MM.1S (cell line): ENCODE results near the gene EP300.
"Not testable (repeated sequence)": the region's sequence is repeated elsewhere in the genome, so short reads cannot be mapped to it uniquely, and the experiment has no call there.

Source experiments
- DNase-seq: peaks from one replicate; pipeline ENCODE4 v3.0.0-alpha.2; 2015
- H2AFZ ChIP-seq: fragments of 300-600 bp; sonication (generic); 2 replicates; pipeline ENCODE4 v1.6.0; 2016; ENCODE audit warnings: antibody characterized with exemption, low read length
- H3F3A ChIP-seq: fragments of 300-600 bp; sonication (generic); 2 replicates; pipeline ENCODE4 v1.6.1; 2016; ENCODE audit warnings: mild to moderate bottlenecking, antibody characterized with exemption, low read length, moderate library complexity, mixed read lengths; ENCODE audit not compliant: insufficient read depth
- H3K27ac ChIP-seq: fragments of 300-600 bp; sonication (generic); 2 replicates; pipeline ENCODE4 v1.5.1; 2016; ENCODE audit warnings: mild to moderate bottlenecking, low read length
- H3K27me3 ChIP-seq: fragments of 300-600 bp; sonication (generic); replicated peaks from 2 replicates; pipeline ENCODE4 v1.6.0; 2016; ENCODE audit warnings: low read length; ENCODE audit not compliant: insufficient read depth
- H3K36me3 ChIP-seq: fragments of 300-600 bp; sonication (generic); replicated peaks from 2 replicates; pipeline ENCODE4 v1.6.1; 2016; ENCODE audit warnings: mild to moderate bottlenecking, low read length, mixed read lengths; ENCODE audit not compliant: insufficient read depth
- H3K4me1 ChIP-seq: fragments of 300-600 bp; sonication (generic); 2 replicates; pipeline ENCODE4 v1.6.1; 2016; ENCODE audit warnings: low read length, mixed read lengths
- H3K4me2 ChIP-seq: fragments of 300-600 bp; sonication (generic); 2 replicates; pipeline ENCODE4 v1.6.0; 2016; ENCODE audit warnings: low read depth, low read length
- H3K4me3 ChIP-seq: fragments of 300-600 bp; sonication (generic); 2 replicates; pipeline ENCODE4 v1.5.1; 2016; ENCODE audit warnings: low read length, mixed read lengths
- H3K79me2 ChIP-seq: fragments of 300-600 bp; sonication (generic); 2 replicates; pipeline ENCODE4 v1.6.1; 2016; ENCODE audit warnings: mixed run types, low read length, mixed read lengths
- H3K9ac ChIP-seq: fragments of 300-600 bp; sonication (generic); 2 replicates; pipeline ENCODE4 v1.6.1; 2016; ENCODE audit warnings: low read length, mixed read lengths
- H3K9me2 ChIP-seq: fragments of 300-600 bp; sonication (generic); replicated peaks from 2 replicates; pipeline ENCODE4 v1.6.1; 2016; ENCODE audit warnings: mild to moderate bottlenecking, low read length, mixed read lengths; ENCODE audit not compliant: insufficient read depth
- H3K9me3 ChIP-seq: fragments of 300-600 bp; sonication (generic); replicated peaks from 2 replicates; pipeline ENCODE4 v1.6.1; 2016; ENCODE audit warnings: mild to moderate bottlenecking, low read length, mixed read lengths; ENCODE audit not compliant: insufficient read depth
- H4K20me1 ChIP-seq: fragments of 300-600 bp; sonication (generic); 2 replicates; pipeline ENCODE4 v1.6.1; 2016; ENCODE audit warnings: mild to moderate bottlenecking, low read length, moderate library complexity, mixed read lengths; ENCODE audit not compliant: insufficient read depth
- CTCF ChIP-seq: fragments of 300-600 bp; sonication (generic); IDR thresholded peaks from 2 replicates; pipeline ENCODE4 v1.5.1; 2016; ENCODE audit warnings: antibody characterized with exemption, low read length, mixed read lengths
- EZH2 ChIP-seq: fragments of 300-600 bp; sonication (generic); optimal IDR thresholded peaks from 2 replicates; pipeline ENCODE3; 2017; ENCODE audit warnings: low read depth, mild to moderate bottlenecking, antibody characterized with exemption, low read length, mixed read lengths
- EZH2phosphoT487 ChIP-seq: fragments of 300-600 bp; sonication (generic); IDR thresholded peaks from 2 replicates; pipeline ENCODE4 v1.6.1; 2018; ENCODE audit warnings: antibody characterized with exemption, low read length

The EP300 gene

GRCh38 chr22:41096841-41097240 lies 4.4 kb downstream of the EP300 start:
- TF ChIP-seq EZH2 = no peak
- no peak for TF ChIP-seq EZH2phosphoT487
- TF ChIP-seq CTCF = no peak
- 0 out of 2 replicates have a peak, but pooled peaks cover 4% of the 10 kb centered on the region for H3F3A ChIP-seq
- H3K36me3 ChIP-seq = peaks cover 5% of the 10 kb centered on the region; the same call in 1 of the 2 replicates

GRCh38 chr22:41099036-41099435 lies 6.6 kb downstream of the EP300 start:
- Histone ChIP-seq H3F3A (0 out of 2 replicates have a peak, but pooled peaks cover 4% of the 10 kb centered on the region), H3K9me3 (no peaks in the 10 kb centered on the region), H2AFZ (no peak overlapping the region), H3K9me2 (no peaks in the 10 kb centered on the region), H3K79me2 (peaks cover 100% of the 10 kb centered on the region), H4K20me1 (peaks cover 79% of the 10 kb centered on the region), H3K27me3 (no peaks in the 10 kb centered on the region), H3K4me2 (no peak overlapping the region), H3K36me3 (peaks cover 5% of the 10 kb centered on the region; the same call in 1 of the 2 replicates), H3K27ac (no peak overlapping the region), H3K9ac (no peak overlapping the region), H3K4me1 (peaks cover 8% of the 10 kb centered on the region; the same call in 1 of the 2 replicates), H3K4me3 (no peak overlapping the region)
- no peak for DNase-seq
- TF ChIP-seq EZH2phosphoT487 (no peak), CTCF (no peak), EZH2 (no peak)

More at GRCh38 chr22:41096841-41097240, 4.4 kb downstream of the EP300 start:
- no peak for DNase-seq
- H3K4me3 ChIP-seq = no peak overlapping the region
- no peaks in the 10 kb centered on the region for H3K9me2 ChIP-seq
- no peak overlapping the region for H3K9ac ChIP-seq
- peaks cover 96% of the 10 kb centered on the region for H3K79me2 ChIP-seq
- H3K4me2 ChIP-seq = no peak overlapping the region; the same call in 1 of the 2 replicates
- no peak overlapping the region for H3K27ac ChIP-seq
- H3K27me3 ChIP-seq = no peaks in the 10 kb centered on the region
- H2AFZ ChIP-seq = no peak overlapping the region
- peaks cover 67% of the 10 kb centered on the region for H4K20me1 ChIP-seq
- H3K9me3 ChIP-seq = no peaks in the 10 kb centered on the region
- peaks cover 8% of the 10 kb centered on the region; the same call in 1 of the 2 replicates for H3K4me1 ChIP-seq

- peaks cover 29% of the 10 kb centered on the region for H4K20me1 ChIP-seq
- TF ChIP-seq EZH2phosphoT487 (no peak), EZH2 (no peak), CTCF (no peak)
- H3K4me3 ChIP-seq = no peak overlapping the region
- 0 out of 2 replicates have a peak, but pooled peaks cover 5% of the 10 kb centered on the region for H3K36me3 ChIP-seq
- no peak overlapping the region for H3K27ac ChIP-seq
- H3F3A ChIP-seq = no peaks in the 10 kb centered on the region
- H3K9me3 ChIP-seq = no peaks in the 10 kb centered on the region
- no peaks in the 10 kb centered on the region for H3K27me3 ChIP-seq
- H3K9me2 ChIP-seq = no peaks in the 10 kb centered on the region
- H2AFZ ChIP-seq = no peak overlapping the region
- peaks cover 98% of the 10 kb centered on the region for H3K79me2 ChIP-seq
- H3K4me2 ChIP-seq = no peak overlapping the region
- no peak overlapping the region for H3K9ac ChIP-seq
- no peaks in the 10 kb centered on the region for H3K4me1 ChIP-seq
- DNase-seq = no peak
Measured at GRCh38 chr22:41106122-41106968, 14.0 kb downstream of the EP300 start.

- H3K9ac ChIP-seq, H3K4me2 ChIP-seq: not testable (repeated sequence)
Measured at GRCh38 chr22:41106969-41107325, 14.6 kb downstream of the EP300 start.

More at GRCh38 chr22:41106969-41107325, 14.6 kb downstream of the EP300 start:
- H4K20me1 ChIP-seq = peaks cover 23% of the 10 kb centered on the region
- H3K36me3 ChIP-seq, H2AFZ ChIP-seq, H3K27ac ChIP-seq, H3K9me2 ChIP-seq, H3F3A ChIP-seq, H3K4me3 ChIP-seq, DNase-seq, H3K9me3 ChIP-seq, H3K27me3 ChIP-seq, H3K4me1 ChIP-seq: not testable (repeated sequence)
- peaks cover 96% of the 10 kb centered on the region for H3K79me2 ChIP-seq
